K562 (cell line): ENCODE results near the gene KIF26B. TPM values are rescaled to one million over a fixed set of nuclear protein-coding genes. Genes with fewer than 3 reads are reported as not detected.
A peak's percentile ranks its signal among the peaks of the same experiment; 100 is the strongest.

Source experiments
- AFF4 ChIP-seq: sonication (generic); formaldehyde crosslinking; IDR thresholded peaks from 2 replicates; pipeline ENCODE4 v1.8.0; 2023; ENCODE audit warnings: mild to moderate bottlenecking, missing genetic modification reagents
- BHLHE40 ChIP-seq: IDR thresholded peaks from 2 replicates; pipeline ENCODE4 v1.6.1; 2011; ENCODE audit warnings: low read length, improper control_type of control experiment
- CREB5 ChIP-seq: fragments of 250-450 bp; sonication (Bioruptor Pico); IDR thresholded peaks from 2 replicates; pipeline ENCODE4 v1.5.0; 2020; ENCODE audit warnings: mild to moderate bottlenecking
- CTCF ChIP-seq, 3 experiments: IDR thresholded peaks in 2 of 3; conservative IDR thresholded peaks in 1 of 3; 2 replicates each; pipeline ENCODE4 v1.5.1; 2011 to 2012; ENCODE audit warnings: low read length in 3 of 3, mild to moderate bottlenecking in 3 of 3, control low read depth in 2 of 3, improper control_type of control experiment in 1 of 3, inconsistent platforms in 1 of 3, low read depth in 1 of 3, mixed read lengths in 1 of 3, moderate library complexity in 1 of 3; ENCODE audit not compliant: insufficient read depth in 2 of 3
- DPF2 ChIP-seq: fragments of 450-650 bp; IDR thresholded peaks from 2 replicates; pipeline ENCODE4 v1.6.1; 2016
- ELF1 ChIP-seq: fragments of 200-800 bp; sonication (Bioruptor generic); IDR thresholded peaks from 2 replicates; pipeline ENCODE4 v1.6.1; 2016; ENCODE audit warnings: missing genetic modification characterization, missing compliant biosample characterization
- FOXM1 ChIP-seq, 2 experiments: fragments of 450-650 bp in 1 of 2; sonication (generic) in 1 of 2; formaldehyde crosslinking in 1 of 2; IDR thresholded peaks; 2 replicates each; pipeline versions ENCODE4 v1.6.1 to v1.9.0; 2017 to 2022; ENCODE audit warnings: low read depth in 2 of 2, mild to moderate bottlenecking in 2 of 2, missing genetic modification reagents in 1 of 2, moderate library complexity in 1 of 2
- HNRNPK ChIP-seq: fragments of 200-400 bp; formaldehyde crosslinking; IDR thresholded peaks from one replicate; pipeline ENCODE4 v1.6.1; 2018; ENCODE audit warnings: mild to moderate bottlenecking, low read depth, low read length; ENCODE audit not compliant: poor library complexity, severe bottlenecking
- KAT8 ChIP-seq: fragments of 450-650 bp; IDR thresholded peaks from 2 replicates; pipeline ENCODE4 v1.6.1; 2016; ENCODE audit warnings: low read depth, mild to moderate bottlenecking
- TFAM ChIP-seq: fragments of 250-450 bp; sonication (Bioruptor Pico); conservative IDR thresholded peaks from 2 replicates; pipeline ENCODE4 v1.5.0; 2021; ENCODE audit warnings: mild to moderate bottlenecking, moderate library complexity
- ZNF239 ChIP-seq: fragments of 250-450 bp; sonication (Bioruptor Pico); IDR thresholded peaks from 2 replicates; pipeline ENCODE4 v1.4.0; 2020; ENCODE audit warnings: mild to moderate bottlenecking
- ZNF398 ChIP-seq: fragments of 250-450 bp; sonication (Bioruptor Pico); IDR thresholded peaks from 2 replicates; pipeline ENCODE4 v1.8.0; 2021; ENCODE audit warnings: moderate library complexity, mild to moderate bottlenecking, inconsistent platforms
- ZNF592 ChIP-seq: fragments of 450-650 bp; IDR thresholded peaks from 2 replicates; pipeline ENCODE4 v1.6.1; 2017; ENCODE audit warnings: antibody characterized with exemption, mild to moderate bottlenecking
- polyA plus RNA-seq, 8 experiments: library from polyadenylated mRNA; depleted of rRNA in 4 of 8; stranded (reverse) in 5 of 8; unstranded in 3 of 8; fragments of >200 nt; fragmentation: Nextera tagmentation in 2 of 8; fragmentation: Illumina TruSeq in 1 of 8; extraction: Ambion mirVana in 2 of 8; extraction: Trizol in 1 of 8; gene quantifications; 2 replicates each; pipeline versions ENCODE4 v1.2.1 to v1.2.3, GENCODE V29; 2011 to 2014; ENCODE audit warnings: inconsistent platforms in 1 of 8, missing spikeins in 1 of 8
- total RNA-seq, 7 experiments: library from RNA; depleted of rRNA in 6 of 7; stranded (reverse); fragments of >200 nt in 6 of 7; fragmentation: Illumina TruSeq in 2 of 7; extraction: Trizol in 2 of 7; gene quantifications; 2 replicates each; pipeline versions ENCODE4 v1.2.1 to v1.2.3, GENCODE V29; 2011 to 2021; ENCODE audit warnings: low replicate concordance in 1 of 7

The KIF26B gene
- total and polyA plus RNA-seq, 9 of the 15 experiments (the other 6 are each of a cell fraction or from before 2014, with no cell fraction given), result 0.02 to 0.08 (median 0.03) TPM; not detected in 6

GRCh38 chr1:245337829-245338484, 183.2 kb downstream of the KIF26B start (continued):
- no peak for TF ChIP-seq AFF4 (CRISPR knock-in tag)
- peak; percentile 55; the same call in 1 of the 2 replicates for TF ChIP-seq ZNF592
- TF ChIP-seq ZNF398 (CRISPR knock-in tag), result no peak
- TF ChIP-seq DPF2, result peak; percentile 97
- no peak for TF ChIP-seq CREB5 (CRISPR knock-in tag)
- TF ChIP-seq KAT8, result no peak
- no peak for TF ChIP-seq HNRNPK
- TF ChIP-seq ELF1 (tag), result peak; percentile 62; the same call in 1 of the 2 replicates
- peak; percentile 51 for TF ChIP-seq ZNF239 (CRISPR knock-in tag)
- no peak for TF ChIP-seq TFAM (CRISPR knock-in tag)
- TF ChIP-seq FOXM1 (IDR thresholded peaks at IDR 0.05; ENCODE audit: low read depth), result peak; percentile 89
- TF ChIP-seq FOXM1 (CRISPR knock-in tag; IDR thresholded peaks at IDR 0.05; ENCODE audit: low read depth), result no peak
- TF ChIP-seq CTCF (IDR thresholded peaks at IDR 0.05 in 2 of 3, conservative IDR thresholded peaks at IDR 0.05 in 1 of 3; ENCODE audit: insufficient read depth in 2 of 3, low read depth in 1 of 3, low read length in 3 of 3), result 0 out of 6 replicates have a peak, but pooled peaks of 1 of the 3 experiments have one; percentile 23
- peak; percentile 59; the same call in 1 of the 2 replicates for TF ChIP-seq BHLHE40
